ENCODE data around the gene SMIM24.

- no peak for TF ChIP-seq CTCF (conservative IDR thresholded peaks at IDR 0.05; ENCODE audit: low read depth, low read length)
- no peak for TF ChIP-seq EZH2 (IDR thresholded peaks at IDR 0.05; ENCODE audit: low read length, unreplicated experiment)
These were observed at the start of gene SMIM24 for GRCh38 chr19:3480383-3481091.

Data from PC-3 (cell line).